NB4 (cell line): ENCODE measurements around the gene LRRC4C.

Experiments
- MYC ChIP-seq: IDR thresholded peaks from 2 replicates; pipeline ENCODE4 v1.6.1; 2011; ENCODE audit warnings: low read depth, low read length
- POLR2A ChIP-seq: IDR thresholded peaks from 2 replicates; pipeline ENCODE4 v1.6.1; 2011; ENCODE audit warnings: mild to moderate bottlenecking; ENCODE audit not compliant: insufficient read length; ENCODE audit errors: extremely low read depth
- TF ChIP-seq, protein P1 (sequence below): IDR thresholded peaks from one replicate; pipeline ENCODE4 v1.5.1; 2012; ENCODE audit warnings: low read depth, low read length
- TF ChIP-seq, protein P2 (sequence below): IDR thresholded peaks from 2 replicates; pipeline ENCODE4 v1.6.1; 2011; ENCODE audit warnings: low read depth, low read length

- TF ChIP-seq, protein P1, sequence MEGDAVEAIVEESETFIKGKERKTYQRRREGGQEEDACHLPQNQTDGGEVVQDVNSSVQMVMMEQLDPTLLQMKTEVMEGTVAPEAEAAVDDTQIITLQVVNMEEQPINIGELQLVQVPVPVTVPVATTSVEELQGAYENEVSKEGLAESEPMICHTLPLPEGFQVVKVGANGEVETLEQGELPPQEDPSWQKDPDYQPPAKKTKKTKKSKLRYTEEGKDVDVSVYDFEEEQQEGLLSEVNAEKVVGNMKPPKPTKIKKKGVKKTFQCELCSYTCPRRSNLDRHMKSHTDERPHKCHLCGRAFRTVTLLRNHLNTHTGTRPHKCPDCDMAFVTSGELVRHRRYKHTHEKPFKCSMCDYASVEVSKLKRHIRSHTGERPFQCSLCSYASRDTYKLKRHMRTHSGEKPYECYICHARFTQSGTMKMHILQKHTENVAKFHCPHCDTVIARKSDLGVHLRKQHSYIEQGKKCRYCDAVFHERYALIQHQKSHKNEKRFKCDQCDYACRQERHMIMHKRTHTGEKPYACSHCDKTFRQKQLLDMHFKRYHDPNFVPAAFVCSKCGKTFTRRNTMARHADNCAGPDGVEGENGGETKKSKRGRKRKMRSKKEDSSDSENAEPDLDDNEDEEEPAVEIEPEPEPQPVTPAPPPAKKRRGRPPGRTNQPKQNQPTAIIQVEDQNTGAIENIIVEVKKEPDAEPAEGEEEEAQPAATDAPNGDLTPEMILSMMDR, result no peak
- TF ChIP-seq, protein P2, sequence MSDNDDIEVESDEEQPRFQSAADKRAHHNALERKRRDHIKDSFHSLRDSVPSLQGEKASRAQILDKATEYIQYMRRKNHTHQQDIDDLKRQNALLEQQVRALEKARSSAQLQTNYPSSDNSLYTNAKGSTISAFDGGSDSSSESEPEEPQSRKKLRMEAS, result no peak
- TF ChIP-seq POLR2A, result no peak
- TF ChIP-seq MYC, result no peak
Observed at GRCh38 chr11:40975076-40975475, 484.4 kb downstream of the LRRC4C start.
